ENCODE results near the gene RTKN. TPM values are rescaled to one million over a fixed set of nuclear protein-coding genes. Genes with fewer than 3 reads are reported as not detected.

RTKN gene
- total and polyA plus RNA-seq, 2 of the 13 experiments (the other 11 are each of a cell fraction or from before 2014, with no cell fraction given): 159 to 166 TPM

- TF ChIP-seq PRDM10 (CRISPR knock-in tag; IDR thresholded peaks at IDR 0.05; ENCODE audit: low read depth) (peak; percentile 74), FOXP1 (IDR thresholded peaks at IDR 0.05) (no peak), FOXP1 (CRISPR knock-in tag; IDR thresholded peaks at IDR 0.05) (no peak; the same call in 1 of the 2 replicates), ETV6 (CRISPR knock-in tag; conservative IDR thresholded peaks at IDR 0.05) (peak; percentile 51; the same call in 1 of the 2 replicates), CC2D1A (CRISPR knock-in tag; IDR thresholded peaks at IDR 0.05) (peak; percentile 85; the same call in 1 of the 2 replicates), ZNF136 (CRISPR knock-in tag; IDR thresholded peaks at IDR 0.05; ENCODE audit: low read depth) (peak; percentile 93; the same call in 1 of the 2 replicates), ELF3 (CRISPR knock-in tag; IDR thresholded peaks at IDR 0.05) (peak; percentile 61), ATF1 (CRISPR knock-in tag; IDR thresholded peaks at IDR 0.05) (no peak), RARA (CRISPR knock-in tag; IDR thresholded peaks at IDR 0.05) (peak; percentile 44; the same call in 1 of the 2 replicates), ATAD3A (CRISPR knock-in tag; IDR thresholded peaks at IDR 0.05) (0 out of 2 replicates have a peak, but pooled peaks have one; percentile 46), TBL1XR1 (IDR thresholded peaks at IDR 0.05; ENCODE audit: borderline replicate concordance, low read length, partially characterized antibody) (no peak), TBX3 (IDR thresholded peaks at IDR 0.05; ENCODE audit: borderline replicate concordance) (peak; percentile 38; the same call in 1 of the 2 replicates), XBP1 (CRISPR knock-in tag; IDR thresholded peaks at IDR 0.05) (no peak)
- TF ChIP-seq, protein P1, sequence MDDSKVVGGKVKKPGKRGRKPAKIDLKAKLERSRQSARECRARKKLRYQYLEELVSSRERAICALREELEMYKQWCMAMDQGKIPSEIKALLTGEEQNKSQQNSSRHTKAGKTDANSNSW (CRISPR knock-in tag; IDR thresholded peaks at IDR 0.05; ENCODE audit: borderline replicate concordance): peak; percentile 32; the same call in 1 of the 2 replicates
- TF ChIP-seq, protein P2, sequence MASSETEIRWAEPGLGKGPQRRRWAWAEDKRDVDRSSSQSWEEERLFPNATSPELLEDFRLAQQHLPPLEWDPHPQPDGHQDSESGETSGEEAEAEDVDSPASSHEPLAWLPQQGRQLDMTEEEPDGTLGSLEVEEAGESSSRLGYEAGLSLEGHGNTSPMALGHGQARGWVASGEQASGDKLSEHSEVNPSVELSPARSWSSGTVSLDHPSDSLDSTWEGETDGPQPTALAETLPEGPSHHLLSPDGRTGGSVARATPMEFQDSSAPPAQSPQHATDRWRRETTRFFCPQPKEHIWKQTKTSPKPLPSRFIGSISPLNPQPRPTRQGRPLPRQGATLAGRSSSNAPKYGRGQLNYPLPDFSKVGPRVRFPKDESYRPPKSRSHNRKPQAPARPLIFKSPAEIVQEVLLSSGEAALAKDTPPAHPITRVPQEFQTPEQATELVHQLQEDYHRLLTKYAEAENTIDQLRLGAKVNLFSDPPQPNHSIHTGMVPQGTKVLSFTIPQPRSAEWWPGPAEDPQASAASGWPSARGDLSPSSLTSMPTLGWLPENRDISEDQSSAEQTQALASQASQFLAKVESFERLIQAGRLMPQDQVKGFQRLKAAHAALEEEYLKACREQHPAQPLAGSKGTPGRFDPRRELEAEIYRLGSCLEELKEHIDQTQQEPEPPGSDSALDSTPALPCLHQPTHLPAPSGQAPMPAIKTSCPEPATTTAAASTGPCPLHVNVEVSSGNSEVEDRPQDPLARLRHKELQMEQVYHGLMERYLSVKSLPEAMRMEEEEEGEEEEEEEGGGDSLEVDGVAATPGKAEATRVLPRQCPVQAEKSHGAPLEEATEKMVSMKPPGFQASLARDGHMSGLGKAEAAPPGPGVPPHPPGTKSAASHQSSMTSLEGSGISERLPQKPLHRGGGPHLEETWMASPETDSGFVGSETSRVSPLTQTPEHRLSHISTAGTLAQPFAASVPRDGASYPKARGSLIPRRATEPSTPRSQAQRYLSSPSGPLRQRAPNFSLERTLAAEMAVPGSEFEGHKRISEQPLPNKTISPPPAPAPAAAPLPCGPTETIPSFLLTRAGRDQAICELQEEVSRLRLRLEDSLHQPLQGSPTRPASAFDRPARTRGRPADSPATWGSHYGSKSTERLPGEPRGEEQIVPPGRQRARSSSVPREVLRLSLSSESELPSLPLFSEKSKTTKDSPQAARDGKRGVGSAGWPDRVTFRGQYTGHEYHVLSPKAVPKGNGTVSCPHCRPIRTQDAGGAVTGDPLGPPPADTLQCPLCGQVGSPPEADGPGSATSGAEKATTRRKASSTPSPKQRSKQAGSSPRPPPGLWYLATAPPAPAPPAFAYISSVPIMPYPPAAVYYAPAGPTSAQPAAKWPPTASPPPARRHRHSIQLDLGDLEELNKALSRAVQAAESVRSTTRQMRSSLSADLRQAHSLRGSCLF (CRISPR knock-in tag; IDR thresholded peaks at IDR 0.05; ENCODE audit: borderline replicate concordance): no peak; the same call in 1 of the 2 replicates
- TF ChIP-seq, protein P3, sequence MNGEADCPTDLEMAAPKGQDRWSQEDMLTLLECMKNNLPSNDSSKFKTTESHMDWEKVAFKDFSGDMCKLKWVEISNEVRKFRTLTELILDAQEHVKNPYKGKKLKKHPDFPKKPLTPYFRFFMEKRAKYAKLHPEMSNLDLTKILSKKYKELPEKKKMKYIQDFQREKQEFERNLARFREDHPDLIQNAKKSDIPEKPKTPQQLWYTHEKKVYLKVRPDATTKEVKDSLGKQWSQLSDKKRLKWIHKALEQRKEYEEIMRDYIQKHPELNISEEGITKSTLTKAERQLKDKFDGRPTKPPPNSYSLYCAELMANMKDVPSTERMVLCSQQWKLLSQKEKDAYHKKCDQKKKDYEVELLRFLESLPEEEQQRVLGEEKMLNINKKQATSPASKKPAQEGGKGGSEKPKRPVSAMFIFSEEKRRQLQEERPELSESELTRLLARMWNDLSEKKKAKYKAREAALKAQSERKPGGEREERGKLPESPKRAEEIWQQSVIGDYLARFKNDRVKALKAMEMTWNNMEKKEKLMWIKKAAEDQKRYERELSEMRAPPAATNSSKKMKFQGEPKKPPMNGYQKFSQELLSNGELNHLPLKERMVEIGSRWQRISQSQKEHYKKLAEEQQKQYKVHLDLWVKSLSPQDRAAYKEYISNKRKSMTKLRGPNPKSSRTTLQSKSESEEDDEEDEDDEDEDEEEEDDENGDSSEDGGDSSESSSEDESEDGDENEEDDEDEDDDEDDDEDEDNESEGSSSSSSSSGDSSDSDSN (CRISPR knock-in tag; IDR thresholded peaks at IDR 0.05): peak; percentile 97
- TF ChIP-seq, protein P4, sequence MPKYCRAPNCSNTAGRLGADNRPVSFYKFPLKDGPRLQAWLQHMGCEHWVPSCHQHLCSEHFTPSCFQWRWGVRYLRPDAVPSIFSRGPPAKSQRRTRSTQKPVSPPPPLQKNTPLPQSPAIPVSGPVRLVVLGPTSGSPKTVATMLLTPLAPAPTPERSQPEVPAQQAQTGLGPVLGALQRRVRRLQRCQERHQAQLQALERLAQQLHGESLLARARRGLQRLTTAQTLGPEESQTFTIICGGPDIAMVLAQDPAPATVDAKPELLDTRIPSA (CRISPR knock-in tag; IDR thresholded peaks at IDR 0.05; ENCODE audit: borderline replicate concordance): peak; percentile 67
Measured at GRCh38 chr2:74441690-74442482, at the start of gene RTKN (continued).
